Keratinocyte (primary cell): Measurements from ENCODE around the gene KLHL28. TPM values are rescaled to one million over a fixed set of nuclear protein-coding genes. Genes with fewer than 3 reads are reported as not detected.

Source experiments
- DNase-seq: peaks from one replicate; pipeline ENCODE4 v3.0.0-alpha.2; 2011; ENCODE audit warnings: low read depth, missing footprints, low spot score
- FAIRE-seq: peaks from 2 replicates; lab custom pipeline; 2011; peaks lifted over from hg19 to GRCh38; lab: Jason Lieb, UNC
- H2AFZ ChIP-seq: 2 replicates; pipeline ENCODE4 v1.6.0; 2012; ENCODE audit warnings: low read length, control low read depth, inconsistent platforms; ENCODE audit not compliant: control insufficient read depth
- H3K27ac ChIP-seq: 2 replicates; pipeline ENCODE4 v1.5.1; 2011; ENCODE audit warnings: low read length; ENCODE audit not compliant: control insufficient read depth, insufficient read depth
- H3K27me3 ChIP-seq: 3 replicates; pipeline ENCODE4 v1.6.0; 2011; ENCODE audit warnings: low read length; ENCODE audit not compliant: control insufficient read depth, insufficient read depth; ENCODE audit errors: extremely low read depth
- H3K36me3 ChIP-seq, 2 experiments: 2 replicates in 1 of 2; 3 replicates in 1 of 2; pipeline ENCODE4 v1.5.1; 2011; ENCODE audit warnings: low read length in 2 of 2, mild to moderate bottlenecking in 1 of 2; ENCODE audit not compliant: control insufficient read depth in 2 of 2, insufficient read depth in 2 of 2; ENCODE audit errors: extremely low read depth in 1 of 2
- H3K4me1 ChIP-seq: 3 replicates; pipeline ENCODE4 v1.5.1; 2011; ENCODE audit warnings: low read length; ENCODE audit not compliant: control insufficient read depth, insufficient read depth; ENCODE audit errors: extremely low read depth
- H3K4me2 ChIP-seq: 3 replicates; pipeline ENCODE4 v1.6.0; 2011; ENCODE audit warnings: low read depth, low read length; ENCODE audit not compliant: control insufficient read depth, insufficient read depth; ENCODE audit errors: extremely low read depth
- H3K4me3 ChIP-seq, 3 experiments: fragments of 200-600 bp in 1 of 3; sonication (generic) in 1 of 3; 2 replicates in 2 of 3; 3 replicates in 1 of 3; pipeline ENCODE4 v1.5.1; 2011 to 2016; ENCODE audit warnings: low read length in 3 of 3, mild to moderate bottlenecking in 3 of 3, control low read depth in 2 of 3, inconsistent platforms in 1 of 3, low read depth in 1 of 3, mixed read lengths in 1 of 3, mixed run types in 1 of 3, moderate library complexity in 1 of 3; ENCODE audit not compliant: control insufficient read depth in 2 of 3, insufficient read depth in 2 of 3; ENCODE audit errors: extremely low read depth in 1 of 3
- H3K79me2 ChIP-seq: 2 replicates; pipeline ENCODE4 v1.6.0; 2012; ENCODE audit warnings: low read length; ENCODE audit not compliant: control insufficient read depth, insufficient read depth
- H3K9ac ChIP-seq: 3 replicates; pipeline ENCODE4 v1.6.0; 2011; ENCODE audit warnings: low read length; ENCODE audit not compliant: control insufficient read depth, insufficient read depth; ENCODE audit errors: extremely low read depth
- H3K9me1 ChIP-seq: 3 replicates; pipeline ENCODE4 v1.6.0; 2011; ENCODE audit warnings: low read length; ENCODE audit not compliant: control insufficient read depth, insufficient read depth; ENCODE audit errors: extremely low read depth
- H3K9me3 ChIP-seq: 2 replicates; pipeline ENCODE4 v1.5.1; 2012; ENCODE audit warnings: low read depth, low read length; ENCODE audit not compliant: control insufficient read depth
- H4K20me1 ChIP-seq: 3 replicates; pipeline ENCODE4 v1.6.0; 2011; ENCODE audit warnings: low read length; ENCODE audit not compliant: control insufficient read depth, insufficient read depth; ENCODE audit errors: extremely low read depth
- EZH2 ChIP-seq: IDR thresholded peaks from one replicate; pipeline ENCODE4 v1.6.1; 2012; ENCODE audit warnings: inconsistent platforms, mild to moderate bottlenecking, low read length, moderate library complexity
- dilution Hi-C: fragments of 300-500 bp; cut with MboI; formaldehyde crosslinking; loops from one replicate; pipeline ENCODE4 v1.7.0; 2020; ENCODE audit warnings: low sequenced_read_pairs; ENCODE audit not compliant: extremely low pct_ligation_motif_present
- polyA minus RNA-seq, 3 experiments: library from RNA; depleted of rRNA, polyadenylated mRNA; stranded (reverse); fragments of >200 nt; gene quantifications; 1 replicate in 1 of 3; 2 replicates in 1 of 3; 3 replicates in 1 of 3; pipeline ENCODE4 v1.2.3, GENCODE V29; 2011
- polyA plus RNA-seq, 5 experiments: library from polyadenylated mRNA; depleted of rRNA in 3 of 5; stranded (reverse) in 3 of 5; stranded (forward) in 1 of 5; unstranded in 1 of 5; fragments of >200 nt; gene quantifications; 1 replicate in 1 of 5; 2 replicates in 3 of 5; 3 replicates in 1 of 5; pipeline versions ENCODE4 v1.2.1 to v1.2.3, GENCODE V29; 2011 to 2012; ENCODE audit warnings: missing spikeins in 2 of 5, low read depth in 1 of 5, low replicate concordance in 1 of 5
- TF ChIP-seq, protein P1 (sequence below), 3 experiments: IDR thresholded peaks in 1 of 3; conservative IDR thresholded peaks in 1 of 3; optimal IDR thresholded peaks in 1 of 3; 2 replicates in 2 of 3; 3 replicates in 1 of 3; pipeline versions ENCODE3 to v1.5.1; 2011; ENCODE audit warnings: low read length in 3 of 3, mild to moderate bottlenecking in 3 of 3, moderate library complexity in 2 of 3, control low read depth in 1 of 3, inconsistent platforms in 1 of 3; ENCODE audit not compliant: insufficient read depth in 2 of 3; ENCODE audit errors: extremely low read depth in 1 of 3

KLHL28 gene, protein sequence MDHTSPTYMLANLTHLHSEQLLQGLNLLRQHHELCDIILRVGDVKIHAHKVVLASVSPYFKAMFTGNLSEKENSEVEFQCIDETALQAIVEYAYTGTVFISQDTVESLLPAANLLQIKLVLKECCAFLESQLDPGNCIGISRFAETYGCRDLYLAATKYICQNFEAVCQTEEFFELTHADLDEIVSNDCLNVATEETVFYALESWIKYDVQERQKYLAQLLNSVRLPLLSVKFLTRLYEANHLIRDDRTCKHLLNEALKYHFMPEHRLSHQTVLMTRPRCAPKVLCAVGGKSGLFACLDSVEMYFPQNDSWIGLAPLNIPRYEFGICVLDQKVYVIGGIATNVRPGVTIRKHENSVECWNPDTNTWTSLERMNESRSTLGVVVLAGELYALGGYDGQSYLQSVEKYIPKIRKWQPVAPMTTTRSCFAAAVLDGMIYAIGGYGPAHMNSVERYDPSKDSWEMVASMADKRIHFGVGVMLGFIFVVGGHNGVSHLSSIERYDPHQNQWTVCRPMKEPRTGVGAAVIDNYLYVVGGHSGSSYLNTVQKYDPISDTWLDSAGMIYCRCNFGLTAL
- polyA plus RNA-seq (4.4 to 6.1 TPM (median 6.0 TPM) in 3 replicates), polyA minus RNA-seq (4.7 to 21.9 TPM (median 20.0 TPM) in 3 replicates)
- 5.1 TPM for polyA plus RNA-seq (2011; ENCODE audit: low read depth)
- polyA plus RNA-seq (2011; cell fraction: cytosol; rRNA removed): 1.8 and 4.2 TPM in 2 replicates
- 8.6 and 11.4 TPM in 2 replicates for polyA plus RNA-seq (2011; cell fraction: nucleus; rRNA removed)
- polyA plus RNA-seq (2012; ENCODE audit: low replicate concordance): 4.6 and 6.7 TPM in 2 replicates
- polyA minus RNA-seq (2011; cell fraction: cytosol; rRNA and poly(A)+ RNA removed): 4.2 TPM
- 9.6 and 22.7 TPM in 2 replicates for polyA minus RNA-seq (2011; cell fraction: nucleus; rRNA and poly(A)+ RNA removed)

DNA sequence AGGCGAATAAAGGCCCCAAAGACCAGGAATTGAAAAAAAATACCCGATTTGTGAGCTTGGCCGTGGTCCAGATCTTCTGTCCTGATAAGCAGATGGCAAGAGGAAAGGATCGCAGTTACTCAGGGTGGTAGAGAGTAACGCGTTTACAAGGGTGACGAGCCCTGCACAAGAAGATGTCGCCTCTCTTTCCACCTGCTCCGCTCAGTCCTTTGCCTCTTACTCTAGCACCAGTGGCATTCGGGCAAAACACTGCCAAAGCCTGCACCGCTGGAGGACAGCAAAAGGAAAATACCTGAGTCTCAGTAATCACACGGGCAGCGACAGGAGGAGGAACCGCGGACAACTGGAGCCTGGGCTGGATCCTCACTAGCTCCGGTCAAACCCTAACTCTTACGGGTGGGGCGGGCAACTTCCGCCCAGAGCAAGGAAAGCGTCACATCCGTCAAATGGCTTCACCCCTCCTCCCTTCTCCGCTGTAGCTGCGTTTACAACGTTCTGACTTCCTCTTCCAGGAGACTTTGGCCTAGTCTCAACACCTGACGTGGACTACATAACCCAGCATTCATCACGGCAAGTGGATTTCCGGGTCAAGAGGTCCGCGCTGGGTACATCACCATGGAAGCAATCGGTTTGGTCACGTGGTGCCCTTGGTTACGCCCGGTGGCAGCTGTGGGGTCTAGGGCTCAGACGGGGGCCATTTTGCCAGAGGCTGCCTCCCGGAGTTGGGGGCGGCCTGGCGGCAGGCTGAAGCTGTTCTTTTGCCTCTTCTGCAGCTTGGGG lies at the start of gene KLHL28, which contains the start of gene TOGARAM1:
TSS of gene KLHL28 (minus strand) at position 394 of the 780 bp plus-strand sequence. CDS start 16,019 bp downstream, outside the sequence.
TSS of gene TOGARAM1 (plus strand) at position 637 of the 780 bp plus-strand sequence. CDS start 232 bp downstream, outside the sequence.
- peaks cover 27% of the 10 kb centered on the region for H3K4me1 ChIP-seq
- H3K27me3 ChIP-seq: no peaks in the 10 kb centered on the region
- H3K4me2 ChIP-seq: peak within 1 kb of the TSS; percentile 87
- peak; percentile 92 for DNase-seq
- H3K27ac ChIP-seq: peak within 1 kb of the TSS; percentile 96
- H3K9me3 ChIP-seq: no peaks in the 10 kb centered on the region
- dilution Hi-C loops: no loop called here
- H3K36me3 ChIP-seq: no peaks in the 10 kb centered on the region
- H3K9ac ChIP-seq: peak within 1 kb of the TSS; percentile 93
- peaks cover 10% of the 10 kb centered on the region for H4K20me1 ChIP-seq
- peaks cover 86% of the 10 kb centered on the region for H3K79me2 ChIP-seq
- FAIRE-seq: peak; percentile 99
- H3K9me1 ChIP-seq: peaks cover 4% of the 10 kb centered on the region
- H3K4me3 ChIP-seq: peak within 1 kb of the TSS; percentile 80 to 99 (median 98)
- TF ChIP-seq, protein P1, sequence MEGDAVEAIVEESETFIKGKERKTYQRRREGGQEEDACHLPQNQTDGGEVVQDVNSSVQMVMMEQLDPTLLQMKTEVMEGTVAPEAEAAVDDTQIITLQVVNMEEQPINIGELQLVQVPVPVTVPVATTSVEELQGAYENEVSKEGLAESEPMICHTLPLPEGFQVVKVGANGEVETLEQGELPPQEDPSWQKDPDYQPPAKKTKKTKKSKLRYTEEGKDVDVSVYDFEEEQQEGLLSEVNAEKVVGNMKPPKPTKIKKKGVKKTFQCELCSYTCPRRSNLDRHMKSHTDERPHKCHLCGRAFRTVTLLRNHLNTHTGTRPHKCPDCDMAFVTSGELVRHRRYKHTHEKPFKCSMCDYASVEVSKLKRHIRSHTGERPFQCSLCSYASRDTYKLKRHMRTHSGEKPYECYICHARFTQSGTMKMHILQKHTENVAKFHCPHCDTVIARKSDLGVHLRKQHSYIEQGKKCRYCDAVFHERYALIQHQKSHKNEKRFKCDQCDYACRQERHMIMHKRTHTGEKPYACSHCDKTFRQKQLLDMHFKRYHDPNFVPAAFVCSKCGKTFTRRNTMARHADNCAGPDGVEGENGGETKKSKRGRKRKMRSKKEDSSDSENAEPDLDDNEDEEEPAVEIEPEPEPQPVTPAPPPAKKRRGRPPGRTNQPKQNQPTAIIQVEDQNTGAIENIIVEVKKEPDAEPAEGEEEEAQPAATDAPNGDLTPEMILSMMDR (optimal IDR thresholded peaks at IDR 0.05 in 1 of 3, IDR thresholded peaks at IDR 0.05 in 1 of 3, conservative IDR thresholded peaks at IDR 0.05 in 1 of 3; ENCODE audit: extremely low read depth in 1 of 3, insufficient read depth in 2 of 3, low read length in 3 of 3): no peak
- TF ChIP-seq EZH2: no peak
- peak within 1 kb of the TSS; percentile 99 for H2AFZ ChIP-seq

GRCh38 chr14:45003924-45004323 lies 42.2 kb upstream of the KLHL28 start:
- no peak for TF ChIP-seq EZH2
- TF ChIP-seq, protein P1 (optimal IDR thresholded peaks at IDR 0.05 in 1 of 3, IDR thresholded peaks at IDR 0.05 in 1 of 3, conservative IDR thresholded peaks at IDR 0.05 in 1 of 3; ENCODE audit: extremely low read depth in 1 of 3, insufficient read depth in 2 of 3, low read length in 3 of 3): no peak
- H3K36me3 ChIP-seq: no peaks in the 10 kb centered on the region

More at GRCh38 chr14:45003924-45004323, 42.2 kb upstream of the KLHL28 start:
- Histone ChIP-seq H3K9ac (no peak overlapping the region), H2AFZ (no peak overlapping the region), H3K4me2 (no peak overlapping the region), H3K9me3 (no peaks in the 10 kb centered on the region), H3K79me2 (no peaks in the 10 kb centered on the region), H3K9me1 (no peaks in the 10 kb centered on the region), H3K4me1 (no peaks in the 10 kb centered on the region), H3K4me3 (no peak overlapping the region), H3K27ac (no peak overlapping the region), H4K20me1 (no peaks in the 10 kb centered on the region), H3K27me3 (no peaks in the 10 kb centered on the region)
- dilution Hi-C loops: no loop called here
- FAIRE-seq: no peak
- no peak for DNase-seq
